Omental fat pad (tissue), 4 donors: ENCODE results near the gene ZSCAN9. TPM values are rescaled to one million over a fixed set of nuclear protein-coding genes. Genes with fewer than 3 reads are reported as not detected.

Experiments used
- ATAC-seq: fragments of 150-250 bp; one replicate; pipeline ENCODE4 v1.9.1; 2016; ENCODE audit warnings: mild to moderate bottlenecking, moderate library complexity; ENCODE audit not compliant: low FRiP score
- DNase-seq: peaks from one replicate; pipeline ENCODE4 v3.0.0-alpha.2; 2019; ENCODE audit warnings: low spot score
- total RNA-seq, 4 donors: library from RNA; depleted of rRNA; stranded (reverse); fragments of >200 nt; gene quantifications; one replicate each; pipeline ENCODE4 v1.1.0, GENCODE V29; 2016
- TF ChIP-seq, protein P1 (sequence below), 3 donors: fragments of 450-650 bp; IDR thresholded peaks; one replicate each; pipeline ENCODE4 v1.5.1; 2016 to 2017; ENCODE audit warnings: antibody characterized with exemption in 3 of 3, mild to moderate bottlenecking in 3 of 3, moderate library complexity in 2 of 3

Gene ZSCAN9
- total RNA-seq, 4 donors from 2014 or later: 6.3 to 16.6 (median 12.2) TPM

DNA sequence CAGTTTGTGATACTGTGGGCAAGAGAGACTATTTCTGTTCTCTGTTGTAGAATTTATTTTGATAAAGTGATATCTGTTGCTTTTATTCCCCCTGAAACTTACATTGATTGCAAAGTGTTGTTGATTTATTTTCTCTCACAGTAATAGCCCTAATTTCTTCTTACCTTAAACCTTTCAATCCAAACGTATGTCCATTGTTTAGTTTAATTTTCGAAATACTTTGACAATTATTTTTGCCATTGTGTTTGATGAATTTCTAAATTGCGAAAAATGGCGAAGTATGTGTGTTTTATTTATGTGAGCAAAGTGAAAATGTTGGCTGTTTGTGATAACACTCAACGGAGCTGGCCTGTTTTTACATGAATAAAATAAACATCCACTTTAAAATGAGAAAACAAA, 41.5 kb downstream of the ZSCAN9 start:
- no peak for DNase-seq

DNA sequence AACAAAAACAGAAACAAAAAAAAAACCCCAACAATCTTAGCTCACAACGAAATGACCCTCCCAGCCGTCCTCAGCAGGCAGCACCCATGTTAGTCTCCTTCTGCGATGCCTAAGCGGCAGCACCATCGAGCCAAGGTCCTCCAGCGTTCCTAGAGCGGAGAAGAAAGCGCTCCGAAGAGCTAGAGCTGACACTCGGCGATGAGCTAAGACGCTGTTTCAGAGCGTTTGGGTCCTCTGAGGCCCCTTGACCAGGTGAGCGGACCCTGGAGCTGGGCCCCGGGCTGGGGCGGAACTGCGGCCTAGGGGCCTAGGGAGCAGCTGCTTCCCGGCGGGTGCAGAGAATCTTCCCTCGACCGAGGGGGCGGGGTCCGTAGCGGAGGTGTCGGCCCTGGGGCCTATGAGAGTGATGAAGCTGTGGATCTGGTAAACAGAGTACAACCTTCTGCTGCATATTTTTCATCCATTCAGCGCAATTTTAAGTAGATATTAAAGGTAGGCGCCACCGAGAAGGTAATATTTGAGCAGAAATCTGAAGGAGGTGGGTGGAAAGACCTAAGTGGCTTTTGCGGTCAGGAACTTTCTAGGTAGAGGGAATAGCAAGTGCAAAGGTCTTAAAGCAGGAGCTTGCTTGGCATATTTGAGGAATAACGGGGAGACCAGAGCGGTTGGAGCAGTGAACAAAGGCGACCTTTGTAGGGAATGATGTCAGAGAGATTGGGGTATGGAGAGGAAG, 42.1 kb downstream of the ZSCAN9 start, which contains the start of gene ZSCAN26:
ZSCAN26 (plus strand) TSS at position 182 of the 733 bp plus-strand sequence. CDS start 4,777 bp downstream, outside the sequence.
- TF ChIP-seq, protein P1, sequence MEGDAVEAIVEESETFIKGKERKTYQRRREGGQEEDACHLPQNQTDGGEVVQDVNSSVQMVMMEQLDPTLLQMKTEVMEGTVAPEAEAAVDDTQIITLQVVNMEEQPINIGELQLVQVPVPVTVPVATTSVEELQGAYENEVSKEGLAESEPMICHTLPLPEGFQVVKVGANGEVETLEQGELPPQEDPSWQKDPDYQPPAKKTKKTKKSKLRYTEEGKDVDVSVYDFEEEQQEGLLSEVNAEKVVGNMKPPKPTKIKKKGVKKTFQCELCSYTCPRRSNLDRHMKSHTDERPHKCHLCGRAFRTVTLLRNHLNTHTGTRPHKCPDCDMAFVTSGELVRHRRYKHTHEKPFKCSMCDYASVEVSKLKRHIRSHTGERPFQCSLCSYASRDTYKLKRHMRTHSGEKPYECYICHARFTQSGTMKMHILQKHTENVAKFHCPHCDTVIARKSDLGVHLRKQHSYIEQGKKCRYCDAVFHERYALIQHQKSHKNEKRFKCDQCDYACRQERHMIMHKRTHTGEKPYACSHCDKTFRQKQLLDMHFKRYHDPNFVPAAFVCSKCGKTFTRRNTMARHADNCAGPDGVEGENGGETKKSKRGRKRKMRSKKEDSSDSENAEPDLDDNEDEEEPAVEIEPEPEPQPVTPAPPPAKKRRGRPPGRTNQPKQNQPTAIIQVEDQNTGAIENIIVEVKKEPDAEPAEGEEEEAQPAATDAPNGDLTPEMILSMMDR (IDR thresholded peaks at IDR 0.05): no peak
- ATAC-seq: peak; percentile 97
- peak; percentile 57 for DNase-seq

More for the DNA sequence above, 41.5 kb downstream of the ZSCAN9 start:
- TF ChIP-seq, protein P1 (IDR thresholded peaks at IDR 0.05): no peak
- ATAC-seq: no peak

DNA sequence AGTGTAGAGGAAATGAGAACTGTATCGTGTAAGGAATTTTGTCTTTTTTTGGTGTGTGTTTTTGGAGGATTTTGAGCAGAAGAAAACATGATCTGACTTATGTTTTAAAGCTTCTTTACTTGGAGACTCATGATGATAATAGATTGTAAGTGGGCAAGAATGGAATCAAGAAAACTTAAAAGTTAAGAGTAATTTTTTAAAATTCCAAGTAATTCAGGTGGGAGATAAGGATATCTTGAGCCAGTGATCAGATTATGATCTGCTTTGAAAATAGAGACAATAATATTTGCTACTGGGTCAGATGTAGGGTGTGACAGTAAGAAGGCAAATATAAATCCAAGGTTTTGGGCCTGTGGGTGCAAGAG, 42.6 kb downstream of the ZSCAN9 start:
- no peak for DNase-seq
- no peak for ATAC-seq
- TF ChIP-seq, protein P1 (IDR thresholded peaks at IDR 0.05): no peak

DNA sequence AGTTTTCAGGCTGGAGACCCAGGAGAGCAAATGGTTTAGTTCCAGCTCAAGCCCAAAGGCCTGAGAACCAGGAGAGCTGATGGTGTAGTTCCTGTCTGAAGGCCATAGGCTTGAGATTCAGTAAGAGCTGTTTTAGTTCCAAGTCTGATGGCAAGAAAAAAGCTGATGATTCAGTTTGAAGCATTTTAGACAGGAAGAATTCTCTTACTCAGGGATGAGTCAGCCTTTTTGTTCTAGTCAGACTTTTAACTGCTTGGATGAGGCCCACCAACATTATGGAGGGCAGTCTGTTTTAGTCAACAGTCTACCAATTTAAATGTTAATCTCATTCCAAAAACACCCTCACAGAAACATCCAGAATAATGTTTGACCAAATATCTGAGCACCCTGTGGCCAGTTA, 44.4 kb downstream of the ZSCAN9 start:
- ATAC-seq: no peak
- TF ChIP-seq, protein P1 (IDR thresholded peaks at IDR 0.05): no peak
- no peak for DNase-seq

DNA sequence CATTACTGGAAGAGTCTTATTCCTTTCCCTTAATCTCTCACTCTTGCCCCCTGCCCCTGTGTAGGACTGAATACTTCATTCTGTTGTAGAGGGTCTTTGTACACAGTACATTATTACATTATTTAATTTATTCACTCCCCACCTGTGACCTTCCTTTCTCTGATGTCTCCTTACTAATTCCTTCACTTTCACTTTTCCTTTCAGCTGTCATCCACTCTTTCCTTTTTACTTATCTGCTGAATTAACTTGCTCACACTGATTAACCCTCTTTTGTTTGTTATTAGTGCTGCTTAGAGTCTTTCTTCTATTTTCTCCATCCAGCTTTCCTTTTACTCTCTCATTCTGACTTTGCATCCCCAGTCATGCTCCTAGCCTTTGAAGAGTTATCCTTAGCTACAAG, 49.8 kb downstream of the ZSCAN9 start:
- DNase-seq: no peak
- ATAC-seq: no peak
- TF ChIP-seq, protein P1 (IDR thresholded peaks at IDR 0.05): no peak

DNA sequence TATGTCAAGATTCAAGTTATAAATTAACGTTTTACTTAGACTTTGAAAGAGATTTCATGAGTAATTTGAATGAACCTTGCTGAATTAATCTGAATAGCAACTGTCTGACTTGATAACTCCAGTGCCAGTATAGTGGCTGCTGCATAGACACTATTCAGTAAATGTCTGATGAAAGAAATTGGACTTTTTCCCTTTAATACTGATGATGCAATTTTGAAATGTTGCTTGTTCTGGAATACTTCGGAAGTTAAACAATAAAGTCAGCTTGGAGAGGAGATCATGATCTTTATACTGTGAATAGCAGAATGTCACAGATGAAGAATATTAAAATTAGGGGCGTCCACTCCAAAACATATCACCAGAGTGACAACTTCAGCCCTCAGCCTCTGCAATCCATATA, 52.7 kb downstream of the ZSCAN9 start:
- ATAC-seq (no peak), DNase-seq (no peak)

More for the DNA sequence above, 52.7 kb downstream of the ZSCAN9 start:
- TF ChIP-seq, protein P1 (IDR thresholded peaks at IDR 0.05): no peak
